GM21528 (cell line): ENCODE measurements around the gene TIAM2.
"Not testable (repeated sequence)": the region's sequence is repeated elsewhere in the genome, so short reads cannot be mapped to it uniquely, and the experiment has no call there.

Source experiments
- ATAC-seq: cut with Tn5 transposase; IDR thresholded peaks from one replicate; pipeline ENCODE4 v1.9.1; 2021; ENCODE audit warnings: mild to moderate bottlenecking, moderate library complexity; ENCODE audit not compliant: unreplicated experiment, low FRiP score

Gene TIAM2

GRCh38 chr6:155186052-155186658 is 191.0 kb downstream of the TIAM2 start:
- no peak for ATAC-seq

GRCh38 chr6:155187106-155187505 is 192.0 kb downstream of the TIAM2 start:
- no peak for ATAC-seq

- no peak for ATAC-seq
These were observed 193.0 kb downstream of the TIAM2 start for GRCh38 chr6:155187994-155188706.

- ATAC-seq = no peak
These were observed 193.8 kb downstream of the TIAM2 start for GRCh38 chr6:155188707-155189496.

GRCh38 chr6:155190677-155191076 is 195.6 kb downstream of the TIAM2 start:
- ATAC-seq = no peak

- no peak for ATAC-seq
These were observed 198.4 kb downstream of the TIAM2 start for GRCh38 chr6:155193526-155193925.

GRCh38 chr6:155194399-155194798 is 199.3 kb downstream of the TIAM2 start:
- no peak for ATAC-seq

- ATAC-seq = no peak
These were observed 200.8 kb downstream of the TIAM2 start for GRCh38 chr6:155195903-155196302.

GRCh38 chr6:155196911-155197310 is 201.8 kb downstream of the TIAM2 start:
- no peak for ATAC-seq

GRCh38 chr6:155197932-155198331 is 202.8 kb downstream of the TIAM2 start:
- ATAC-seq = no peak

GRCh38 chr6:155200012-155200411 is 204.9 kb downstream of the TIAM2 start:
- ATAC-seq = no peak

- no peak for ATAC-seq
These were observed 206.5 kb downstream of the TIAM2 start for GRCh38 chr6:155201461-155202226.

- no peak for ATAC-seq
These were observed 212.1 kb downstream of the TIAM2 start for GRCh38 chr6:155207223-155207622.

- no peak for ATAC-seq
These were observed 217.0 kb downstream of the TIAM2 start for GRCh38 chr6:155212106-155212505.

GRCh38 chr6:155212616-155213380 is 217.7 kb downstream of the TIAM2 start:
- ATAC-seq = no peak

GRCh38 chr6:155213611-155214372 is 218.7 kb downstream of the TIAM2 start:
- ATAC-seq = no peak

GRCh38 chr6:155215906-155216305 is 220.8 kb downstream of the TIAM2 start:
- ATAC-seq = no peak

GRCh38 chr6:155216312-155217046 is 221.4 kb downstream of the TIAM2 start:
- no peak for ATAC-seq

GRCh38 chr6:155218711-155219110 is 223.6 kb downstream of the TIAM2 start:
- ATAC-seq = not testable (repeated sequence)
